T-helper 2 cell treated with Interferon-gamma antibody and Interleukin-4, amounts not matched to agents 5 μg/mL and 100 μg/mL, for 36 hours (primary cell): Measurements from ENCODE around the gene EFCAB8.
A peak's percentile ranks its signal among the peaks of the same experiment; 100 is the strongest.

ENCODE experiments used
- DNase-seq: peaks from one replicate; pipeline ENCODE4 v3.0.0; 2021; ENCODE audit warnings: low spot score
- H3K27ac Mint-ChIP-seq: one replicate; pipeline ENCODE4 v1.8.0; 2021; ENCODE audit warnings: mild to moderate bottlenecking, mixed read lengths
- H3K27me3 Mint-ChIP-seq: one replicate; pipeline ENCODE4 v1.8.0; 2021; ENCODE audit warnings: low read depth, mixed read lengths
- H3K36me3 Mint-ChIP-seq: one replicate; pipeline ENCODE4 v1.8.0; 2021; ENCODE audit warnings: low read depth, mixed read lengths
- H3K4me1 Mint-ChIP-seq: one replicate; pipeline ENCODE4 v1.8.0; 2021; ENCODE audit warnings: low read depth, mixed read lengths
- H3K4me3 Mint-ChIP-seq: one replicate; pipeline ENCODE4 v1.8.0; 2022; ENCODE audit warnings: mild to moderate bottlenecking, moderate library complexity, mixed read lengths
- H3K9me3 Mint-ChIP-seq: one replicate; pipeline ENCODE4 v1.8.0; 2021; ENCODE audit warnings: mixed read lengths

EFCAB8 gene

GRCh38 chr20:32858701-32859372 lies at the start of gene EFCAB8:
TSS of gene EFCAB8 (plus strand) at chr20:32858923. CDS start at chr20:32863793, 4,870 bp downstream.
- H3K27me3 Mint-ChIP-seq, result no peaks in the 10 kb centered on the region

GRCh38 chr20:32809907-32810306 lies 48.8 kb upstream of the EFCAB8 start:
- no peaks in the 10 kb centered on the region for H3K36me3 Mint-ChIP-seq
- no peak overlapping the region for H3K27ac Mint-ChIP-seq
- H3K4me3 Mint-ChIP-seq, result no peak overlapping the region
- no peaks in the 10 kb centered on the region for H3K9me3 Mint-ChIP-seq
- DNase-seq, result no peak
- no peaks in the 10 kb centered on the region for H3K4me1 Mint-ChIP-seq
- H3K27me3 Mint-ChIP-seq, result no peaks in the 10 kb centered on the region

More at GRCh38 chr20:32858701-32859372, at the start of gene EFCAB8:
- H3K9me3 Mint-ChIP-seq, result no peaks in the 10 kb centered on the region
- peaks cover 19% of the 10 kb centered on the region for H3K4me1 Mint-ChIP-seq
- no peak within 1 kb of the TSS for H3K4me3 Mint-ChIP-seq
- peaks cover 14% of the 10 kb centered on the region for H3K36me3 Mint-ChIP-seq
- peak within 1 kb of the TSS; percentile 19 for H3K27ac Mint-ChIP-seq
- no peak for DNase-seq

- Mint-ChIP-seq H3K9me3 (no peaks in the 10 kb centered on the region), H3K27me3 (no peaks in the 10 kb centered on the region), H3K27ac (no peak overlapping the region), H3K36me3 (no peaks in the 10 kb centered on the region), H3K4me1 (no peaks in the 10 kb centered on the region), H3K4me3 (no peak overlapping the region)
- no peak for DNase-seq
These were observed 47.8 kb upstream of the EFCAB8 start for GRCh38 chr20:32810941-32811340.

- no peak for DNase-seq
- Mint-ChIP-seq H3K4me3 (no peak overlapping the region), H3K36me3 (no peaks in the 10 kb centered on the region), H3K27me3 (no peaks in the 10 kb centered on the region), H3K9me3 (no peaks in the 10 kb centered on the region), H3K4me1 (no peaks in the 10 kb centered on the region), H3K27ac (no peak overlapping the region)
These were observed 46.8 kb upstream of the EFCAB8 start for GRCh38 chr20:32811886-32812285.

- DNase-seq, result no peak
- H3K27ac Mint-ChIP-seq, result peak overlapping the region; percentile 99
- no peaks in the 10 kb centered on the region for H3K9me3 Mint-ChIP-seq
- peaks cover 11% of the 10 kb centered on the region for H3K36me3 Mint-ChIP-seq
- H3K27me3 Mint-ChIP-seq, result no peaks in the 10 kb centered on the region
- H3K4me3 Mint-ChIP-seq, result peak overlapping the region; percentile 98
- peaks cover 40% of the 10 kb centered on the region for H3K4me1 Mint-ChIP-seq
These were observed 38.6 kb upstream of the EFCAB8 start for GRCh38 chr20:32819992-32820697.

GRCh38 chr20:32820698-32821377 lies 37.9 kb upstream of the EFCAB8 start:
- no peaks in the 10 kb centered on the region for H3K9me3 Mint-ChIP-seq
- peaks cover 41% of the 10 kb centered on the region for H3K4me1 Mint-ChIP-seq
- no peak for DNase-seq
- H3K27ac Mint-ChIP-seq, result peak overlapping the region; percentile 99
- no peaks in the 10 kb centered on the region for H3K27me3 Mint-ChIP-seq
- peaks cover 15% of the 10 kb centered on the region for H3K36me3 Mint-ChIP-seq
- peak overlapping the region; percentile 98 for H3K4me3 Mint-ChIP-seq

- Mint-ChIP-seq H3K4me3 (peak overlapping the region; percentile 98), H3K27ac (no peak overlapping the region), H3K36me3 (peaks cover 21% of the 10 kb centered on the region), H3K9me3 (no peaks in the 10 kb centered on the region), H3K27me3 (no peaks in the 10 kb centered on the region), H3K4me1 (peaks cover 41% of the 10 kb centered on the region)
- no peak for DNase-seq
These were observed 36.5 kb upstream of the EFCAB8 start for GRCh38 chr20:32822225-32822624.

GRCh38 chr20:32823078-32823477 lies 35.6 kb upstream of the EFCAB8 start:
- Mint-ChIP-seq H3K36me3 (peaks cover 30% of the 10 kb centered on the region), H3K4me3 (peak overlapping the region; percentile 17), H3K9me3 (no peaks in the 10 kb centered on the region), H3K4me1 (peaks cover 43% of the 10 kb centered on the region), H3K27ac (peak overlapping the region; percentile 38), H3K27me3 (no peaks in the 10 kb centered on the region)
- peak; percentile 16 for DNase-seq

- Mint-ChIP-seq H3K36me3 (peaks cover 37% of the 10 kb centered on the region), H3K4me3 (no peak overlapping the region), H3K9me3 (no peaks in the 10 kb centered on the region), H3K27ac (peak overlapping the region; percentile 57), H3K27me3 (no peaks in the 10 kb centered on the region), H3K4me1 (peaks cover 46% of the 10 kb centered on the region)
- DNase-seq, result no peak
These were observed 34.8 kb upstream of the EFCAB8 start for GRCh38 chr20:32823737-32824588.

GRCh38 chr20:32828029-32828680 lies 30.6 kb upstream of the EFCAB8 start:
- no peak overlapping the region for H3K27ac Mint-ChIP-seq
- no peak for DNase-seq
- H3K4me3 Mint-ChIP-seq, result no peak overlapping the region
- H3K36me3 Mint-ChIP-seq, result peaks cover 61% of the 10 kb centered on the region
- no peaks in the 10 kb centered on the region for H3K9me3 Mint-ChIP-seq
- H3K27me3 Mint-ChIP-seq, result no peaks in the 10 kb centered on the region
- H3K4me1 Mint-ChIP-seq, result peaks cover 40% of the 10 kb centered on the region

GRCh38 chr20:32829311-32830005 lies 29.3 kb upstream of the EFCAB8 start:
- no peaks in the 10 kb centered on the region for H3K9me3 Mint-ChIP-seq
- H3K4me1 Mint-ChIP-seq, result peaks cover 35% of the 10 kb centered on the region
- H3K36me3 Mint-ChIP-seq, result peaks cover 63% of the 10 kb centered on the region
- peak overlapping the region; percentile 34 for H3K27ac Mint-ChIP-seq
- DNase-seq, result no peak
- no peak overlapping the region for H3K4me3 Mint-ChIP-seq
- no peaks in the 10 kb centered on the region for H3K27me3 Mint-ChIP-seq

GRCh38 chr20:32830437-32830836 lies 28.3 kb upstream of the EFCAB8 start:
- Mint-ChIP-seq H3K27ac (no peak overlapping the region), H3K36me3 (peaks cover 65% of the 10 kb centered on the region), H3K4me1 (peaks cover 33% of the 10 kb centered on the region), H3K27me3 (no peaks in the 10 kb centered on the region), H3K9me3 (no peaks in the 10 kb centered on the region), H3K4me3 (no peak overlapping the region)
- no peak for DNase-seq

- Mint-ChIP-seq H3K4me1 (peaks cover 35% of the 10 kb centered on the region), H3K9me3 (no peaks in the 10 kb centered on the region), H3K36me3 (peaks cover 67% of the 10 kb centered on the region), H3K4me3 (peak overlapping the region; percentile 61), H3K27ac (no peak overlapping the region), H3K27me3 (no peaks in the 10 kb centered on the region)
- no peak for DNase-seq
These were observed 26.7 kb upstream of the EFCAB8 start for GRCh38 chr20:32831982-32832381.
